ENCODE measurements around the gene MYH2. TPM values are rescaled to one million over a fixed set of nuclear protein-coding genes. Genes with fewer than 3 reads are reported as not detected.
"Not testable (repeated sequence)": the region's sequence is repeated elsewhere in the genome, so short reads cannot be mapped to it uniquely, and the experiment has no call there.

MYH2 gene
- not detected in 2 replicates for total RNA-seq (2014; rRNA removed; shearing (Covaris generic))

GRCh38 chr17:10549096-10549842 is at the start of gene MYH2:
MYH2 (minus strand) TSS chr17:10549658; CDS start chr17:10547920, 1,738 bp downstream.
- in situ Hi-C loops (cut with HindIII; ENCODE audit: low sequenced_read_pairs), result no loop called here
- DNase-seq (ENCODE audit: low spot score), result no peak

GRCh38 chr17:10598621-10599020 is 49.2 kb upstream of the MYH2 start:
- in situ Hi-C loops (cut with HindIII; ENCODE audit: low sequenced_read_pairs), result no loop called here
- DNase-seq (ENCODE audit: low spot score), result no peak

- no peak for DNase-seq (ENCODE audit: low spot score)
- in situ Hi-C loops (cut with HindIII; ENCODE audit: low sequenced_read_pairs), result no loop called here
These were observed 40.2 kb upstream of the MYH2 start for GRCh38 chr17:10589553-10590145.

- in situ Hi-C loops (cut with HindIII; ENCODE audit: low sequenced_read_pairs), result no loop called here
- DNase-seq (ENCODE audit: low spot score), result no peak
These were observed 36.1 kb upstream of the MYH2 start for GRCh38 chr17:10585529-10585928.

GRCh38 chr17:10583834-10584233 is 34.4 kb upstream of the MYH2 start:
- in situ Hi-C loops (cut with HindIII; ENCODE audit: low sequenced_read_pairs), result no loop called here
- DNase-seq (ENCODE audit: low spot score), result no peak

GRCh38 chr17:10579270-10579669 is 29.8 kb upstream of the MYH2 start:
- DNase-seq (ENCODE audit: low spot score), result no peak
- in situ Hi-C loops (cut with HindIII; ENCODE audit: low sequenced_read_pairs), result no loop called here

- in situ Hi-C loops (cut with HindIII; ENCODE audit: low sequenced_read_pairs), result no loop called here
- DNase-seq (ENCODE audit: low spot score), result no peak
These were observed 24.9 kb upstream of the MYH2 start for GRCh38 chr17:10574324-10574723.

- in situ Hi-C loops (cut with HindIII; ENCODE audit: low sequenced_read_pairs), result no loop called here
- DNase-seq (ENCODE audit: low spot score), result no peak
These were observed 14.7 kb upstream of the MYH2 start for GRCh38 chr17:10563991-10564660.

GRCh38 chr17:10558049-10558448 is 8.6 kb upstream of the MYH2 start:
- in situ Hi-C loops (cut with HindIII; ENCODE audit: low sequenced_read_pairs), result no loop called here

GRCh38 chr17:10557422-10557821 is 8.0 kb upstream of the MYH2 start:
- in situ Hi-C loops (cut with HindIII; ENCODE audit: low sequenced_read_pairs), result no loop called here

More at GRCh38 chr17:10558049-10558448, 8.6 kb upstream of the MYH2 start:
- no peak for DNase-seq (ENCODE audit: low spot score)

GRCh38 chr17:10556301-10557005 is 7.0 kb upstream of the MYH2 start:
- DNase-seq (ENCODE audit: low spot score), result no peak
- in situ Hi-C loops (cut with HindIII; ENCODE audit: low sequenced_read_pairs), result no loop called here

More at GRCh38 chr17:10557422-10557821, 8.0 kb upstream of the MYH2 start:
- no peak for DNase-seq (ENCODE audit: low spot score)

GRCh38 chr17:10550014-10550413 is 556 bp upstream of the MYH2 start:
- DNase-seq (ENCODE audit: low spot score), result no peak
- in situ Hi-C loops (cut with HindIII; ENCODE audit: low sequenced_read_pairs), result no loop called here

GRCh38 chr17:10547351-10547750 is 2.1 kb downstream of the MYH2 start:
- in situ Hi-C loops (cut with HindIII; ENCODE audit: low sequenced_read_pairs), result no loop called here
- no peak for DNase-seq (ENCODE audit: low spot score)

- DNase-seq (ENCODE audit: low spot score); in situ Hi-C loops (cut with HindIII; ENCODE audit: low sequenced_read_pairs): not testable (repeated sequence)
These were observed 6.0 kb downstream of the MYH2 start for GRCh38 chr17:10543486-10543885.

GRCh38 chr17:10541179-10541578 is 8.3 kb downstream of the MYH2 start:
- DNase-seq (ENCODE audit: low spot score); in situ Hi-C loops (cut with HindIII; ENCODE audit: low sequenced_read_pairs): not testable (repeated sequence)

- in situ Hi-C loops (cut with HindIII; ENCODE audit: low sequenced_read_pairs), result no loop called here
- no peak for DNase-seq (ENCODE audit: low spot score)
These were observed 17.4 kb downstream of the MYH2 start for GRCh38 chr17:10532026-10532425.

- in situ Hi-C loops (cut with HindIII; ENCODE audit: low sequenced_read_pairs), result no loop called here
These were observed 22.0 kb downstream of the MYH2 start for GRCh38 chr17:10527419-10527818.

GRCh38 chr17:10526517-10526916 is 22.9 kb downstream of the MYH2 start:
- no peak for DNase-seq (ENCODE audit: low spot score)
- in situ Hi-C loops (cut with HindIII; ENCODE audit: low sequenced_read_pairs), result no loop called here

More at GRCh38 chr17:10527419-10527818, 22.0 kb downstream of the MYH2 start:
- DNase-seq (ENCODE audit: low spot score), result no peak

- in situ Hi-C loops (cut with HindIII; ENCODE audit: low sequenced_read_pairs), result no loop called here
- no peak for DNase-seq (ENCODE audit: low spot score)
These were observed 26.4 kb downstream of the MYH2 start for GRCh38 chr17:10523064-10523463.

- DNase-seq (ENCODE audit: low spot score), result no peak
- in situ Hi-C loops (cut with HindIII; ENCODE audit: low sequenced_read_pairs), result no loop called here
These were observed 27.5 kb downstream of the MYH2 start for GRCh38 chr17:10521949-10522348.

All from G401 (cell line).